Dermis blood vessel endothelial cell (primary cell): ENCODE measurements around the gene LRRC4C. TPM values are rescaled to one million over a fixed set of nuclear protein-coding genes. Genes with fewer than 3 reads are reported as not detected.
"Not testable (repeated sequence)": the region's sequence is repeated elsewhere in the genome, so short reads cannot be mapped to it uniquely, and the experiment has no call there.

Experiments used
- DNase-seq: peaks from one replicate; pipeline ENCODE4 v3.0.0; 2010
- total RNA-seq: library from RNA; depleted of rRNA; stranded (reverse); fragments of >200 nt; gene quantifications from 2 replicates; pipeline ENCODE4 v1.2.3, GENCODE V29; 2014

LRRC4C gene
- total RNA-seq, 1 donor from 2014 or later: not detected

DNA sequence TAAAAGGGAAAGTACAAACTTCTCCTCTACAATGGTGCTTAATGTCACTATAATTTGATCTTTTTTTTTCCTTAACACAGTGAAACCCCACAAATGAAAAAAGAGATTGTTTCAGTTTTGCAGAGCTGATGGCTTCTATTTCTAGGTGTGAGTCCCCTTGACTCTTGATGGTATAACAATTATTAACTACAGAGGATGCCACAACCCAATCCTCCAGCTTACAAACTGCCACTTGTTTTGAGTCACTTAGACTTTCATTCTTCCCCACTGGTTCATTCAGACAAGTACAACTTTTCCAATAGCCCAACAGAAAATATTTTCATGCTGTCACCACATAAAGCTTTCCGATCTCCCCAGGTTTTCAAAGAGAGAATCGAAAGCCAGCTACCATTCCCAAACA, 812.2 kb downstream of the LRRC4C start:
- DNase-seq: no peak

DNA sequence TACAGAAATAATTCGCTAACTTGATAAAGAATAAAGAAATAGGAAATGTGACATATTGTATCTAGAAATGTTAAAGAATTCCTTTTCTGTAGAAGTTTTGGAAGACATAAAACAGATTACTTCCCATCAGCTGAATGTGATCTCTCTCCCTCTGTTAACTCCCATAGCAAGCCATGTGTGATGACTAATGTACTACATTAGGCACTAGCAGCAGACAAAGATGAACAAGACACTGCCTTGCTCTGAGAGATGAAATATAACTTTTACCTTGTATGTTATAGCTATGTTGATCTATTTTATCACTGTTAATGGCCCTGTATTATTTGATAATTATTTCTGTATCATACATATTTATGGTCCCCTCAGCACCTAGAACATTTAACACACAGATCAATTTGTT, 817.2 kb downstream of the LRRC4C start:
- no peak for DNase-seq

DNA sequence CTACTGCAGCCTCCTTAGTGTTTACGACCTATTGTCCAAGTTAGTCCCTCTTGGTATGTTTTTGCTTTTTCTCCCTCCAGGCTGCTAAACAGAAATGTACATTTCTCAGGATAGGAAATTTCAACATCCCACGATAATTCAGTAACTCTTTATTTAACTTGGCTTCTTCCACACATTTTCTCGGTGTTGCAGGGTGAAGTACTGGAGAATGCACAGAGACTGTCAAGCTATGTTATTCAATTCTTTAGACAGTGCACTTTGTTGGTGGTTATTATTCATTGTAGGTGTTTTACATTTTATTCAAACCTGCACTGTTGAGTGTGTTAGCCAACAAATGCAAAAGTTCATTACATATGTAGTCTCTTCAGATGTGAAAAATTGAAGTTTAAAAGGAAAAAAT, 839.8 kb downstream of the LRRC4C start:
- no peak for DNase-seq

DNA sequence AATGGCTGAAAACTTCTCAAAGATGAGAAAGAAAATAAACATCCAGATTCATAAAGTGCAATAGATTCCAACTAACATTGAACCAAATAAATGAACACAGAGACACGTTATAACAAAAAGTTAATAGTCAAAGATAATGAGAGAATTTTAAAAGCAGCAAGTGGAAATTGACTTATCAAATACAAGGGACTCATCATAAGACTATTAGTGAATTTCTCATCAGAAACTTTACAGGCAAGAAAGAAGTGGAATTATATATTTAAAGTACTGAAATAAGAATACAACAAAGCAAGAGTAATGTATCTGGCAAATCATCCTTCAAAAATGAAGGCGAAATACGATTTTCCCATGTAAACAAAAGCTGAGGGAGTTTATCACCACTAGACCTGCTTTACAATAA, 852.7 kb downstream of the LRRC4C start:
- DNase-seq: no peak

DNA sequence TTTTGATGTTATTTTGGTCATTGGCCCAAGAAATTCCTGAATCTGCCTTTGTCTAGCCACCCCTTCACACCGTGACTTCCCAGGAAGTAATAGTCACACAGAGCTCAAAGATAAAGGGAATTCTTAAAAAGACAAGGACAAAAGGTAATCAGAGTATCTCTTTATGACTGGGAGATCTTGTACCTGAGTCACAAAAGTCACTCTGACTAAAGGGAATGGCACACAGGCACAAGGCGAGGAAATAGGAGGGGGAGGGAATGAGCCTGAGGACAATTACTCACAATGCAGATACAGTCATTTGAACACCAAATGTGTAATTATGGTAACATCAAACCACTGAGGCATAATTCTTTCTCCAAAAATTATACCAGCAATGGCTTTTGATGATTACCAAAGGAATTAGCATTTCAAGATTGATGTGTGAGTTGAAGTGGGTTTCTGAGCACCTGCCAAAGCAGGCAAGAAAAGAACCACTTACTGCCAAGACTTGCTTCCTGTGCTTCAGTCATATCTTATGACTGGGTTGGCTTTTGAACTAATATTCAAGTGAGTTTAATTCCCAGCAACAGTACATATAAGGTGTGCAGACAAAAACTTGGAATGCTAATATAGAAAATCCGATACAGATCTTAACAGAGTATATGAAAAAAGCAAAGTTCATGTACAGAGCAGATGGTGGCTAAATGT, 856.4 kb downstream of the LRRC4C start:
- DNase-seq: no peak

DNA sequence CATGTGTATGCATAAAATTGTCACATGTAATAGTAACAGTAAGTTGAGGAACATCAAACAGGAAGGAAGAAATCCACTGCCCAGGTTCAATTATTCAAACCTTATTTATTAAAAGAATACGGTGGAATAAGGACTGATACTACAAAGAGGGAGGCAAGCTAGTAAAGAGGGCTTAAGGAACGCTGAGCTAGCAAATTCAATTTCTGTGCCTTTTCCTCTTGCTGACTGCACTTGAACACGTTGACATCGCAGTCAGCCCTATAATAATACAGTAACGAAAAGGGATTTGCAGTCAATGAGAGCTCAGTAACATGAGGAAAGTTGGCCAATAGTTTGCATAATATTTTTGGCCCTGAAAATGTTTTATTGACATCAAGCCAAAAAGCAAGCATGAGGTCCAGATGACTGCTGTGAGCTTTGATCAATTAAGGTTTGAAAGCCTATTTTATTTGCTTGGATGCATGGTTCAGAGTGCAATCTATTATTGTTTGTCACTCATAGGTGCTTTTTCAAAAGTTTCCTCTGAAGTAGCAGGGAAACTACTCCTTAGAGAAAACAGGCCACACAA, 861.8 kb downstream of the LRRC4C start:
- no peak for DNase-seq

DNA sequence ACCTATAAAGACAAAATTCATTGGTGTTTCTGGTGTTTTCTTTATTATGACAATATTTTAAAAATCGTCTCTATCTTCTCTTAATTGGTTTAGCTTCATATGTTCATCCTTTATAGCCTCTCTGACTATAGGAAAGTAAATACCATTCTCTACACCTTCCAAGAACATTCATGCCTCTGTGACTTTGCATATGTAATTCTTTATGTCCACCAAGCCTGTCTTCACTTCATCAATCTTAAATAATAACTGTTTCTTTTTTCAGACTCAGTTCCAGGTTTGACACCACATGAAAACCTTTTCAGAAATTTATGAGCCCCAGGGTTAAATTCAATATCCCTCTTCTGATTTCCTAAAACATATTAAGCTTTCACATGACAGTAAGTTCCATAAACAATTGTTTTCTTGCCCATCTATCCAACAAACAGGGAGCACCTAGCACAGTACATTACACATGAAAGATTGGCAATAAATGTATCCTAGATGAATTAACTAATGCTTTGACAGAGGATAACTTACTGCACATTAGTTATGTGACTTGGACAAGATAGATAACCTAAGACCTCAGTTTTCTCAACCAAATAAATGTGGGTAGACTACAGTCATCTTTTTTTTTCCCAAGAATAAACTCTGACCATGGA, 886.1 kb downstream of the LRRC4C start:
- no peak for DNase-seq

DNA sequence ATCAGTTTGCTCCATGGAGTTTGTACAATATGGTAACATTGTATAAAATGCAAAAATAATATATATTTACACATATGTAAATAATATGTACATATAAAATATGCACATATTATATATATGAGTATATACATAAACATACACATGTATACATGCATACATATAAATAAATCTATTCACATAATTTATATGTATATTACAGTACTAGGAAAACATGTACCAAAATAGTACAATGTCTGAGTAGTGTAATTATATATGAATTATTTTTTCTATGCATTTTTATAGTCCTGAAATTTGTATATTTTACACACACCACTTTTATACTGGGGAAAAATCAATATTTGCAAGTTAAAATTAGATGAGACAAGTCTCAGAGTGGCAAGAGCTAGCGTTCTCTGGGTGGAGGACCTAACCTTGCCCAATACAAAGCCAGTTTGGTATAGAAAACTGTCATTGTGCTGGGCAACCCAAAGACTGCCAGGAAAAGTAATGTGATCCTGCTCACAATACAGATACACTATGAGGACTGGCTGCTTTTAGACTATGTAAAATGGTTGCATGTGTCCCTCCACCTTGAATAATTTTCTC, 889.4 kb downstream of the LRRC4C start:
- DNase-seq: no peak

DNA sequence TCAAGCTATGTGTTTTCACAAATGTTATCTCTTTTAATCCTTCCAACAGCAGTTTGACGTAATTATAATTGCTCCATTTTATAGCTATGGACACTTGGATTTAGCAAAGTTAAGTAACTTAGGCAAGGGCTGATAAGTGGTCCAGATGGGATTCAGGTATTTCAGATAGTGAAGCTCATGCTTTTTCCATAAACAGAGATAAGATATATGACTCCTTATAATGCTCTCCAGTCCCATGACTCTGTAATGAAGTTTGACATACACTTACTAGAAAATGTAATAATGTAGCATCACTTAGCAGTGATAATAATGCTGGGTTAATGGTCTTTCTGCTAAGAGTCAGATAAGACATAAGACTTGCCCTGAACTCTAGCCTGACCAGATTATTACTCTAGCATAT, 892.1 kb downstream of the LRRC4C start:
- DNase-seq: no peak

DNA sequence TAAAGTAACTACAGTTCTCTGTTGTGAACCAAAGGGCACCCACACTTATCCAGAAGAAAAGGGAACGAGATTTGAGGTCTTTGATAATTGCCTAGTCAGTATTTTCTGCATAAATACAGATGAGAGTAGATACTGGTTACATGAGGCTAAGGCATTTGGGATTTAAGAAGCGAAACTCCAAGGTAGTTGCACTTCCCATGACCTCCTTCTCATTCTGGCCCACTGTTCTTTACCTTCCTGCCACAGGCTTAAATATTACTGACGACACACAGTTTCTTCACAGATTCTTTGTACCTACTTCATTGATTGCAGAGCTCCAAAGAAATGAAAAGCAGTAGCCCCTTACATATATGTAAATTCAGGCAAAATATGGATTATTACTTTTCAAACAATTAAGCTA, 915.3 kb downstream of the LRRC4C start:
- DNase-seq: no peak

DNA sequence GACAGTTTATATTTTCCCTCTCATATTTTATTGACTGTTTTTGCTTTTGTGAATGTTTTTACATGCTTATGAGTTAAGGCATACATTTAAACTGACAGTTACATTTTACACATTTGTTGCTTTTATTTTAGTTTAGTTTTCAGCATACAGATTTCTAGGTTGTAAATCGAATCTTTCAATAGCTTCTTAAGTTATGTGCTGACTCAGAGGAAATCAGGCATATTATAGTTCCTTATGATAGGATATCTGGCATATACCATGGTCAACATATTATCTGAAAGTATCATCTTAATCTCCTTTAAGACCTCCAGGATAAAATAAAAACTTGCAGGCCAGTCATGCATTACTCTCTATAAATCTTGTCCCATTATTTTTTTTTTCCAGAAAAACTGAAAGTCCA, 916.6 kb downstream of the LRRC4C start:
- DNase-seq: no peak

DNA sequence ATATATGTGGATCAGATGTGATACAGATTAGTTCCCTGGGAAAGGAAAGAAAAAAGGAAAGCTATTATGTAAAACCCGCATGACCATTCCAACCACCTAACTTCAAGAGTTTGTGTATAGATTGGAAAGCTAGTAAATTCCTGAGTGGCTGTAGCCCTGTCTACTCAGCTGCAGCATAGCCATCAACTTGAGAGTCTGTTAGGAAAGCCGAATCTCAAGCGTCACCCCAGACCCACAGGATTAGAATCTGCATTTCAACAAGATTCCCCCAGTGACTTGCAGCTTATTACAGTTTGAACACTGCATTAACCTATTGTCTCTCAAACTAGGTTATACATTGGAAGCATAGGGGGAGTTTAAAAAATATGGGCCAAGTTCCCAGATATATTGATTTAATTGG, 921.7 kb downstream of the LRRC4C start:
- DNase-seq: no peak

DNA sequence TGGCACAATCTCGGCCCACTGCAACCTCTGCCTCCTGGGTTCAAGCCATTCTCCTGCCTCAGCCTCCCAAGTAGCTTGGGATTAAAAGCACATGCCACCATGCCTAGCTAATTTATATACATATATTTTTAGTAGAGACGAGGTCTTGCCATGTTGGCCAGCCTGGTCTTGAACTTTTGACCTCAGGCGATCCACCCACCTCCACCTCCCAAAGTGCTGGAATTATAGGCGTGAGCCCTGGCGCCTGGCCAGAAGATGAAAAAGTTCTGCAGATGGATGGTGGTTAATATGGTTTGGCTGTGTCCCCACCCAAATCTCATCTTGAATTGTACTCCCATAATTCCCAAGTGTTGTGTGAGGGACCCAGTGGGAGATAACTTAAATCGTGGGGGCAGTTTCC, 937.4 kb downstream of the LRRC4C start:
- DNase-seq: not testable (repeated sequence)

DNA sequence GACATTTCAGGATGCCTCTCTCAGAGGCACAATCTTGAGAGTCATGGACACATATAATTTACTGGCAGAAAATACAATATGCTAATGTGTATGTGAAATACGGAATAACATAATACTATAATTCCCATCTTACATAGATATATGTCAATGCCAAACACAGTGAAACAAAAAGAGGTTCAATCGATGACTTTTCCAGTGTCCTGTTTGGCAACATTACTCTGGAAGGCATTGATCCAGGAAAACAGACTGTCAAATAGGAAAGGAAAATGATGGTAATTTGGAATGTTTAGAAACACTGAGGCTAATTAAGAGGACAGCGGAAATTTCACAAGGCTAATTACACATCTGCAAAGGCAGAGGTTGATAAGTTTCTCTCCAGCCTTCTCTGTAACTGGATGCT, 942.3 kb downstream of the LRRC4C start:
- DNase-seq: no peak

DNA sequence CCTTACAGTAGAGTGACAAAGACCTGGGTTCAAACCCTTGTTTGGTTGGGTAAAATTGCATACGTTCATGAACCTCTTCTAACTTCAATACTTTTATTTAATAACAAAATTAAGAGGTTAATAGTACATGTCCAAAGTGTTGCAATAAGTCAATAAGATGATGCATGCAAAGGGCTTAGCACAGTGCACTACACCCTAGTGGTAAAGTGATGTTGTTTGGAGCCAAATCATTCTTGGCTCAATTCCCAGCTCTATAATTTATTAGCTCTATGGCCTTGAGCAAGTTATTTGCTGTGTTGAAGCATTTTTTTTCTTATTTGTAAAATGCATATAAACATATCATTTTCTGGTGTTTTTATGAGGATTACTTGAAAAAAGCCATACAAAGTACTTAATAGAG, 945.3 kb downstream of the LRRC4C start:
- no peak for DNase-seq

DNA sequence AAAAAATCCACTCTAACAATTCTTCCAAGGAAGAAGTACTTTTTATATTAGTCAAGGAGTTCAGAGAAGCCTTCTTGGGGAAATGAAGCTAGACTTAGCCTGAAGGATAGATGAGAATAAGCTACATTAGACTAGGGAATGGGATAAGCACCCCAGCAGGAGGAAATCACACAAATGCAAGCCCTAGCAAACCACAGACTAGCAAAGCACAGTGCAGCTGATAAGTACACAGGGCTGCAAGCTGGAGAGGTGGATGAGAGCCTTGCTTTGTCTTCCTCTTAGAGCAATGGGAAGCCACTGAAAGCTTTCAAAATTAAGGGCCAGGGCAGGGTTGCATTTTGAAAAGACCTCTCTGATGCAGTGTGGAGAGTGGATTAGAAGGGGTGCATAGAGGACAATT, 946.2 kb downstream of the LRRC4C start:
- no peak for DNase-seq

DNA sequence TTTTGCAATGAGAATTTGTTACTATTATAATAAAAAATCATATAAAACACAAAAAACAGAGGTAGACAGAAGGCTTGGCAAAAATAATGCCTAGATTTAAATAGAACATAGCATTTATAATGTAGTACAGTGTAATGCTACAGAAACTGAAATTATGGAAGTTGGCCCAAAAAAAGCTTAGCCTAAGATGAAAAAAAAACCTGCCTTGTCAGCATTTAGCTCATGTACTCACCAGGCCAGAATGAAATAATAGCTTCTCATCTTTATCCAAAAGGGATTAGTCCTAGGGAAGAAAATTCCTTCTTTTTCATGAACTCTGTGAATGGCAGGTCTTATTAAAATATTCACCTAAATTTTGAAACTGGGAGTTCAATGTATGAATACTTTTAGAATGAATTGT, 951.1 kb downstream of the LRRC4C start:
- DNase-seq: no peak

DNA sequence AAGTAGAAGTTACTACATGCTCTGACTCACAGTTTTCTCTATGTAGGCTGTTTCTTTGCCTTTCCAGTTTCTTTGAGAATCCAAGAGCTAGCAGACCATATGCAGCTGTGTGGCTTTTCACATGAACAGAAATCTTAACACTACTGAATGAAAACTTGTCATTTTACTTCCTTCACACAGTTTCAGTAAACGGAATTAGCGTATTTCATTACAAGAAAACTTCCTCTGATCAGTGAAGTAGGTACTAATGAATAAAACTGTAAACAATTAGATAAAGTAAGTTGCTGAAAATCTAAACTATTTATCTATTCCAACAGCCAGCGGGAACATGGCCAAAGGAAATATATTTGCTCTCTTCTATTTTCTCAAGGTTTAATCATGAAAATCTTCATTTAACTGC, 953.2 kb downstream of the LRRC4C start:
- no peak for DNase-seq

DNA sequence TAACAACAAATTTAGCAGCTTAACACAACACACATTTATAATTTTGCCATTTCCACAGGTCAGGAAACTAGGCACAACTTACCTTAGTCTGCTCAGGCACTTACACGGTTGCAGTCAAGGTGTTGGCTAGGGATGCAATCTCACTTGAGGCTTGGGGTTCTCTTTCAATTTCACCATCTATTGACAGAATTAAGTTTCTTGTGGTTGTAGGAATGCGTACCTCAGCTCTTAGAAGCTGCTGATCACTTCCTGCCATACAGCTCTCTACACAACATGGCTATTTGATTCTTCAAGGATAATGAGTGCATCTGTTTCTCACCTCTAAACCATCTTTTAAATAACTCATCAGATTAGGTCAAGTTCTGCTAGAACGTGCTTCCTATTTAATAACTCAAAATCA, 968.1 kb downstream of the LRRC4C start:
- DNase-seq: no peak

DNA sequence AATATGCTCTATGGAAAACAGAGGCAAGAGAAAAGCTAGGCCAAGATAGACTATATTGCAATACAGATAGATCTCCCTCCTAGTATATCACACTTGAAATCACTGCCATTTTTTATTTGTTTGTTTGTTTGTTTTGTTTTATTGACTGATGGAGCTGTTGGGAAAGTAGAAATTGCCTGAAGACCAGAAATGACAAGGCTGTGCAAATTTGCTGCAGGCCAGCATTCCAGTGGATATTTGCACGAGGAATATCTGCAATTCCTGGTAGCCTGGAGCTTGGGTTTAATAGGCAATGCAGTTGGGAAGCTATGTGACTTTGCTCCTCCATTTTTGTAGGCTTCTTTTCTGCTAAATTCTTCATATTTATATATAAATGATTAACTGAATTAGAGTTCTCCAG, 991.7 kb downstream of the LRRC4C start:
- no peak for DNase-seq

DNA sequence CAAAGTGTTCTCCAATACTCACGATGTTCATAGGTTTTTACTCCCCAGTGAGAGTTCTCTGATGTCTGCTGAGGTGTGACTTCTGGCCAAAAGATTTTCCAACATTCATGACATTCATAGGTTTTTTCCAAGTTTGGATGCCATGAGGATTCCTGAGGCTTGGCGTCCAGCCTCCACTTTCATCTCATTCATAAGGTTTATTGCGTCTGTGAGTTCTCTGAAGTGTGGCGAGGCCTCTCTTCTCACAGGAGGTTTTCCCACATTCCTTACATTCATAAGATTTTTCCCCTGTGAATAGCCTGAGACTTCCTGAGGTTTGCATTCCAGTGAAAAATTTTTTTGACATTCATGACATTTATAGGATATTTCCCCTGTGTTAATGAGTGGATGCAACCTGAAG, 1014.1 kb downstream of the LRRC4C start:
- DNase-seq: no peak

DNA sequence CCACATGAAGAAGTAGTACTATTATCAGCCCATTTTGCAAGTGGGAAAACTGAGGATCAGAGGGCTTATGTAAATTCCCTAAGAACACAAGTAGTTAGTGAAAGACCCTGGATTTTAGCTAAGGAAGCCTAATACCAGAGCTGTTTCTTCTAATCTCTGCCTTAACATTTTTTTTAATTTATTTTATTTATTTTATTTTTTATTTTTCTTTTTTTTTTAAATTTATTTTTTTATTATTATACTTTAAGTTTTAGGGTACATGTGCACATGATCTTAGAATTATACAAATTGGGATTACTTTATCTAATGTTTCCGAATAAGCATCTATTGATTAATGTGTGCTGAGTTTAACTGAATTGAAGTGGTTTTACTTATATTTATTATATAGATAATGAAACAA, 1015.3 kb downstream of the LRRC4C start:
- no peak for DNase-seq

DNA sequence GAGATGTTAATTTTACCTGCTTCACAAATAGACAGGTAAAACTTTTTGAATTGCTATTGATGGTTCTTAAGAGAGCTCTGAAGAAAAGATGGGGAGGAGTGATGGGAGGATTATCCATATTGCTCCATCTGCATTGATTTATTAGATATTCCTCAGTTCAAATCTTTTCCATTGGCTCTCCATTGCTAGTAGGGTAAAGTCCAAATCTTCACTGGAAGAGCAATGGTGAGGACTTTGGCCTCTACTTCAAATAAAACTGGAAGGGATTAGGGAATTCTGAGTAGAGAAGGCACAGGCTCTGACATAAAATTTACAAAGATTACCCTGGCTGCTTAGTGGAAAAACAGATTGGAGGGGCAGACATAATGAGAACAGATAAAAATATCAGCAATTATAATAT, 1024.1 kb downstream of the LRRC4C start:
- no peak for DNase-seq

DNA sequence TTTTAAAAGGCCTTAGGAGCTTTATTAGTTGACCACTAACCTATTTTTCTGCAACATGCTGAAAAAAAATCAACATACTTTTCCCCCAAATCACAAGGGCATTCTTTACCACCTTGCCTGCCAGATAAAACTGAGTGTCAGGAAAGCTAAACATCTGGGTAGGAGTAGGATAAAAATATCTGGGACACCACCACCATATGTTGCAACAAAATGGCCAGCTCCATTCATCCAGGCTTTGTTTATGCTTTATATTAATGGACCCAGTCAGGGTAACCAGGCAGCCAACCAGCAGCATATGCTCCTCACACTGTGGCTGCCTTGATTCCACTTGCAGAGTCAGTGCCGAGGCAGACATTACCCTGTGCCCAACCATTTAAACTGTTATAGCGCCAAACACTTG, 1024.5 kb downstream of the LRRC4C start:
- no peak for DNase-seq
